ENCODE data around the gene PTPRU.
"Not testable (repeated sequence)": the region's sequence is repeated elsewhere in the genome, so short reads cannot be mapped to it uniquely, and the experiment has no call there.

GRCh38 chr1:29234881-29235280, 1.4 kb upstream of the PTPRU start:
- not testable (repeated sequence) for TF ChIP-seq YY1 (tag by site-specific recombination; IDR thresholded peaks at IDR 0.05); ZNF146 (tag by site-specific recombination; IDR thresholded peaks at IDR 0.05); ZNF274 (IDR thresholded peaks at IDR 0.05; ENCODE audit: low read length); ZNF274 (tag by site-specific recombination; IDR thresholded peaks at IDR 0.05; ENCODE audit: borderline replicate concordance); CTCF (tag by site-specific recombination; IDR thresholded peaks at IDR 0.05); ELK4 (IDR thresholded peaks at IDR 0.05; ENCODE audit: borderline replicate concordance, low read depth, low read length); ZNF302 (tag by site-specific recombination; IDR thresholded peaks at IDR 0.05; ENCODE audit: low read depth); PRDM4 (tag by site-specific recombination; IDR thresholded peaks at IDR 0.05); SCRT1 (tag by site-specific recombination; IDR thresholded peaks at IDR 0.05; ENCODE audit: borderline replicate concordance); ZNF549 (tag by site-specific recombination; IDR thresholded peaks at IDR 0.05)
